GM12892 (cell line): ENCODE measurements around the gene MYRFL.

ENCODE experiments used
- POLR2A ChIP-seq: IDR thresholded peaks from 2 replicates; pipeline ENCODE4 v1.6.1; 2011; ENCODE audit warnings: low read depth, low read length, control low read depth
- POLR2AphosphoS5 ChIP-seq: IDR thresholded peaks from 2 replicates; pipeline ENCODE4 v1.6.1; 2011; ENCODE audit warnings: low read depth, low read length, control low read depth
- TAF1 ChIP-seq: IDR thresholded peaks from 2 replicates; pipeline ENCODE4 v1.6.1; 2011; ENCODE audit warnings: low read depth, mild to moderate bottlenecking, control low read depth, low read length, borderline replicate concordance

- no peak for TF ChIP-seq TAF1
- no peak for TF ChIP-seq POLR2AphosphoS5
- no peak for TF ChIP-seq POLR2A
Measured at GRCh38 chr12:69880571-69880970, 55.5 kb downstream of the MYRFL start.
